Measurements from ENCODE around the gene ADAM22. TPM values are rescaled to one million over a fixed set of nuclear protein-coding genes. Genes with fewer than 3 reads are reported as not detected.
A peak's percentile ranks its signal among the peaks of the same experiment; 100 is the strongest.

Gene ADAM22
- total RNA-seq, 1 experiment from 2014 or later = 10.0 TPM

- Histone ChIP-seq H4K20me1 (ENCODE audit: insufficient read depth) (no peaks in the 10 kb centered on the region), H3K9ac (ENCODE audit: low read length) (peak overlapping the region; percentile 76), H3K9me2 (ENCODE audit: insufficient read depth) (no peaks in the 10 kb centered on the region), H3K27me3 (ENCODE audit: insufficient read depth, low read length) (no peaks in the 10 kb centered on the region), H3K4me3 (replicated peaks in 1 of 2; ENCODE audit: low read depth in 1 of 2, low read length in 2 of 2) (peak overlapping the region; percentile 79 to 81), H3K9me3 (ENCODE audit: control insufficient read depth in 1 of 2, insufficient read depth in 1 of 2, low read depth in 1 of 2, low read length in 2 of 2) (no peaks in the 10 kb centered on the region), H3K36me3 (ENCODE audit: control insufficient read depth in 1 of 2, insufficient read depth in 2 of 2, low read length in 2 of 2) (no peaks in the 10 kb centered on the region), H3K79me2 (ENCODE audit: insufficient read depth, low read length) (no peaks in the 10 kb centered on the region; the same call in 1 of the 2 replicates), H3K27ac (ENCODE audit: low read depth, low read length) (peak overlapping the region; percentile 46; the same call in 1 of the 2 replicates), H3K4me2 (ENCODE audit: low read length) (peak overlapping the region; percentile 90), H2AFZ (ENCODE audit: low read depth, low read length, poor library complexity, severe bottlenecking) (peak overlapping the region; percentile 29), H3K4me1 (ENCODE audit: control insufficient read depth in 1 of 2, insufficient read depth in 2 of 2, low read length in 2 of 2) (peaks cover 3 to 12% of the 10 kb centered on the region in 2 experiments; a peak in 3 of 4 replicates)
- BruUV-seq (replicated peaks) = TSS peak; percentile 58
- ChIA-PET POLR2A (interaction anchor here (1.4 to 1.8 kb wide), 2 partner anchors 10 to 14 kb away, joined by 4 to 7 read pairs; no protein-coding TSS in a partner anchor), CTCF (interaction anchor here (0.6 to 1.1 kb wide), 4 partner anchors 9 to 311 kb away, joined by 3 to 4 read pairs (median 3); no protein-coding TSS in a partner anchor), RAD21 (ENCODE audit: low non-redundant PET in 1 of 2, low total read pairs in 2 of 2, uncharacterized antibody in 2 of 2, unreplicated experiment in 2 of 2) (no interaction called here)
- TF ChIP-seq ZNF274 (IDR thresholded peaks at IDR 0.05; ENCODE audit: low read depth, low read length) = no peak
- TF ChIP-seq CTCF (IDR thresholded peaks at IDR 0.05 in 2 of 3, conservative IDR thresholded peaks at IDR 0.05 in 1 of 3; ENCODE audit: borderline replicate concordance in 1 of 3, insufficient read depth in 1 of 3, low read depth in 2 of 3, low read length in 2 of 3) = no peak
- TF ChIP-seq JUND (IDR thresholded peaks at IDR 0.05) = no peak
- no peak for TF ChIP-seq EZH2 (IDR thresholded peaks at IDR 0.05)
- no peak for TF ChIP-seq MAX (IDR thresholded peaks at IDR 0.05)
- no peak for TF ChIP-seq ZFX (IDR thresholded peaks at IDR 0.05)
- ATAC-seq (no peak), DNase-seq (ENCODE audit: low read depth, low spot score) (no peak)
- intact Hi-C loops (cut with micrococcal nuclease) = loop anchor here (1.0 to 2.0 kb wide), 2 partner anchors 60 to 176 kb away; no protein-coding TSS in a partner anchor
Observed at GRCh38 chr7:87934699-87935383, 790 bp downstream of the ADAM22 start.
